ENCODE results near the gene GIGYF2.

GIGYF2 gene

GRCh38 chr2:232789082-232789481, 92.0 kb downstream of the GIGYF2 start:
- no peak for DNase-seq (ENCODE audit: low spot score)
- TF ChIP-seq CTCF (IDR thresholded peaks at IDR 0.05; ENCODE audit: extremely low read depth, missing control alignments) = no peak

- no peak for DNase-seq (ENCODE audit: low spot score)
- no peak for TF ChIP-seq CTCF (IDR thresholded peaks at IDR 0.05; ENCODE audit: extremely low read depth, missing control alignments)
Measured at GRCh38 chr2:232791518-232791917, 94.4 kb downstream of the GIGYF2 start.

DNA sequence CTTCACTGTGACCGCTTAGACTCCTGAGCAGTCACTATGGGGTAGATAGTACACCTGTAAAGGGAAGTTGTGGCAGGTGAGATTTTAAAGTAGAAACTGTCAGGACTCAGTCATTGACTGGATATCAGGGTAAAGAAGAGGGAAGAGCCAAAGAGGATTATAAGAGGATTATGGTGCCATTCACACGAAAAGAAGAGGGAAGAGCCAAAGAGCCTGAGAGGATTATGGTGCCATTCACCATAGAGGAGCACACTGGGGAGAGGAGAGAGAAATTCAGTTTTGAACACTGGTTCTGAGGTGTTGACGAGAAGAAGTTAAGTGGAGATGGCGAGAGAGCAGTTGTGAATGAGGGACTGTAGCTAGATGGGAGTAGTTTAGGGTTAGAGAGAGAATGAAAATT, 96.1 kb downstream of the GIGYF2 start:
- no peak for DNase-seq (ENCODE audit: low spot score)
- no peak for TF ChIP-seq CTCF (IDR thresholded peaks at IDR 0.05; ENCODE audit: extremely low read depth, missing control alignments)

GRCh38 chr2:232794981-232795380, 97.8 kb downstream of the GIGYF2 start:
- no peak for DNase-seq (ENCODE audit: low spot score)
- TF ChIP-seq CTCF (IDR thresholded peaks at IDR 0.05; ENCODE audit: extremely low read depth, missing control alignments) = no peak

GRCh38 chr2:232795920-232796319, 98.8 kb downstream of the GIGYF2 start:
- no peak for DNase-seq (ENCODE audit: low spot score)
- TF ChIP-seq CTCF (IDR thresholded peaks at IDR 0.05; ENCODE audit: extremely low read depth, missing control alignments) = no peak

DNA sequence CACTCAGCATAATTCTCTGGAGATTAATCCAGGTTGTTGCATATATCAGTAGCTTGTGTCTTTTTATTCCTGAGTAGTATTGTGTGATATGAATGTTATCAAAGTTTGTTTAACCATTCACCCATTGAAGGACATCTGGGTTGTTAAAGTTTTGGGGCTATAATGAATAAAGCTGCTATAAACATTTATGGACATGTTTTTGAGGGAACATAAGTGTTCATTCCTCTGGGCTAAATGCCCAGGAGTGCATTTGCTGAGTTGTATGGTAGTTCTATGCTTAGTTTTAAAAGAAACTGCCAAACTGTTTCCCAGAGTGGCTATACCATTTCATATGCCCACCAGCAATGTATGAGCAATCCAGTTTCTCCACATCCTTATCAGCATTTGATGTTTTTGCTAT, 101.1 kb downstream of the GIGYF2 start:
- DNase-seq (ENCODE audit: low spot score) = no peak
- TF ChIP-seq CTCF (IDR thresholded peaks at IDR 0.05; ENCODE audit: extremely low read depth, missing control alignments) = no peak

GRCh38 chr2:232800166-232800565, 103.0 kb downstream of the GIGYF2 start:
- no peak for TF ChIP-seq CTCF (IDR thresholded peaks at IDR 0.05; ENCODE audit: extremely low read depth, missing control alignments)
- no peak for DNase-seq (ENCODE audit: low spot score)
